Gastroesophageal sphincter (tissue), 4 donors: ENCODE measurements around the gene OR14A16. TPM values are rescaled to one million over a fixed set of nuclear protein-coding genes. Genes with fewer than 3 reads are reported as not detected.

Source experiments
- ATAC-seq: fragments of 150-250 bp; one replicate; pipeline ENCODE4 v1.9.1; 2016; ENCODE audit warnings: mild to moderate bottlenecking, moderate library complexity
- H3K27ac ChIP-seq, 4 donors: fragments of 200-600 bp; sonication (generic) in 3 of 4; 1 replicate in 3 of 4; 2 replicates in 1 of 4; pipeline ENCODE4 v1.5.1; 2016 to 2019
- H3K27me3 ChIP-seq: fragments of 200-600 bp; sonication (generic); one replicate; pipeline ENCODE4 v1.5.1; 2019
- H3K36me3 ChIP-seq, 2 donors: fragments of 200-600 bp; sonication (generic); one replicate each; pipeline ENCODE4 v1.5.1; 2019; ENCODE audit warnings: control low read depth in 1 of 2
- H3K4me1 ChIP-seq, 3 donors: fragments of 200-600 bp; sonication (generic); 1 replicate in 2 of 3; 2 replicates in 1 of 3; pipeline ENCODE4 v1.5.1; 2016 to 2019; ENCODE audit warnings: control low read depth in 2 of 3
- H3K4me3 ChIP-seq, 2 donors: fragments of 200-600 bp; sonication (generic); one replicate each; pipeline ENCODE4 v1.5.1; 2019; ENCODE audit warnings: mild to moderate bottlenecking in 1 of 2, moderate library complexity in 1 of 2
- H3K9me3 ChIP-seq, 3 donors: fragments of 200-600 bp; sonication (generic); one replicate each; pipeline ENCODE4 v1.5.1; 2017 to 2019; ENCODE audit warnings: control low read depth in 2 of 3
- CTCF ChIP-seq, 4 experiments: fragments of 200-600 bp in 2 of 4; fragments of 450-650 bp in 2 of 4; sonication (generic) in 1 of 4; IDR thresholded peaks; one replicate each; pipeline ENCODE4 v1.5.1; 2017 to 2019; ENCODE audit warnings: antibody characterized with exemption in 4 of 4, mild to moderate bottlenecking in 2 of 4, moderate library complexity in 2 of 4
- EP300 ChIP-seq: sonication (generic); formaldehyde crosslinking; IDR thresholded peaks from one replicate; pipeline ENCODE4 v1.6.1; 2017; ENCODE audit warnings: antibody characterized with exemption, mild to moderate bottlenecking
- POLR2A ChIP-seq, 2 donors: fragments of 450-650 bp; IDR thresholded peaks; one replicate each; pipeline ENCODE4 v1.6.1; 2017; ENCODE audit warnings: antibody characterized with exemption in 2 of 2, mild to moderate bottlenecking in 2 of 2, moderate library complexity in 1 of 2
- POLR2AphosphoS5 ChIP-seq: sonication (generic); formaldehyde crosslinking; IDR thresholded peaks from one replicate; pipeline ENCODE4 v1.6.1; 2017; ENCODE audit warnings: antibody characterized with exemption
- WGBS, 2 donors: methylation state at CpG; one replicate each; pipeline ENCODE4 v1.1.5; 2018; ENCODE audit warnings: low coverage in 1 of 2; 5-methylcytosine and 5-hydroxymethylcytosine counted together
- total RNA-seq, 4 donors: library from RNA; depleted of rRNA; stranded (reverse); fragments of >200 nt; gene quantifications; one replicate each; pipeline ENCODE4 v1.1.0, GENCODE V29; 2016

Gene OR14A16
- total RNA-seq, 4 donors from 2014 or later: not detected

DNA sequence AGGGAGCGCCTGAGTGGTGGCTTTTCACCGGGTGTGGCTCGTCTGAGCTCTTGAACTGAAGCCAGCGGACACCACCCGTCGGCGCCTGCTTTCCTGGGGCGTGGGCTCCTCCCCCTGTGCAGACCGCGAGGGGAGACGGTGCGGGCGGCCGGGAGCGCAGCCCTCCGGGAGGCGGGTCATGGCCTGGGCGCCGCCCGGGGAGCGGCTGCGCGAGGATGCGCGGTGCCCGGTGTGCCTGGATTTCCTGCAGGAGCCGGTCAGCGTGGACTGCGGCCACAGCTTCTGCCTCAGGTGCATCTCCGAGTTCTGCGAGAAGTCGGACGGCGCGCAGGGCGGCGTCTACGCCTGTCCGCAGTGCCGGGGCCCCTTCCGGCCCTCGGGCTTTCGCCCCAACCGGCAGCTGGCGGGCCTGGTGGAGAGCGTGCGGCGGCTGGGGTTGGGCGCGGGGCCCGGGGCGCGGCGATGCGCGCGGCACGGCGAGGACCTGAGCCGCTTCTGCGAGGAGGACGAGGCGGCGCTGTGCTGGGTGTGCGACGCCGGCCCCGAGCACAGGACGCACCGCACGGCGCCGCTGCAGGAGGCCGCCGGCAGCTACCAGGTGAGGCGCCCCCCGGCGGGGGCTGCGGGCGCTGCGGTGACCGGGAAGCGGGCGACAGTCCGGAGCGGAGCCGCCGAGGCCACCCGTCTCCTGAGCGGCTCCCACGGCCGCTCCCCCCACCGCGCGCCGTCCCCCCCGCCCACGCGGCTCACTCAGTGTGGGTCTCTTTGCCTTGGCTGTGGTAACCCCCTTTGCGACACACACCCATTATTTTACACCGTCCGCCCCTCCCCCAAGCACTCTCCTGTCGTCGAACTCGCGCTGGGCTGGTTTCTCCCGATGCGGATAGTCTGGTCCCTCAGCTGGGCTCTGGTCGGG, 33.4 kb upstream of the OR14A16 start, which contains the start of gene TRIM58:
Gene TRIM58, plus strand, starts transcription at position 119 of the 916 bp plus-strand sequence. Its CDS starts 60 bp downstream, at position 179.
- peak within 1 kb of the TSS; percentile 0 to 48 for H3K4me3 ChIP-seq
- H3K4me1 ChIP-seq: peaks cover 0 to 12% (median 0%) of the 10 kb centered on the region in 3 donors
- peak; percentile 92 for ATAC-seq
- H3K27me3 ChIP-seq: peaks cover 54% of the 10 kb centered on the region
- WGBS, 2 donors: 5% methylated on average over 8 of the region's 109 CpGs; no CpG with 5 or more reads in 1 of the 2 donors
- peak within 1 kb of the TSS in 1 of 4 donors; percentile 66 for H3K27ac ChIP-seq
- peaks cover 0 to 6% (median 0%) of the 10 kb centered on the region in 3 donors for H3K9me3 ChIP-seq
- TF ChIP-seq POLR2AphosphoS5 (no peak), EP300 (no peak), POLR2A (IDR thresholded peaks at IDR 0.05) (no peak), CTCF (IDR thresholded peaks at IDR 0.05) (no peak)
- no peaks in the 10 kb centered on the region for H3K36me3 ChIP-seq

- no peak for ATAC-seq
- WGBS, 2 donors: 63 to 74% methylated on average over 3 to 4 of the region's 4 CpGs
- TF ChIP-seq POLR2A (IDR thresholded peaks at IDR 0.05) (no peak), POLR2AphosphoS5 (no peak), EP300 (no peak), CTCF (IDR thresholded peaks at IDR 0.05) (no peak)
- Histone ChIP-seq H3K4me1 (peaks cover 0 to 12% (median 0%) of the 10 kb centered on the region in 3 donors), H3K27ac (no peak overlapping the region), H3K4me3 (no peak overlapping the region), H3K27me3 (peaks cover 54% of the 10 kb centered on the region), H3K9me3 (peaks cover 0 to 6% (median 0%) of the 10 kb centered on the region in 3 donors), H3K36me3 (no peaks in the 10 kb centered on the region)
These were observed 32.0 kb upstream of the OR14A16 start for GRCh38 chr1:247855911-247856310.

DNA sequence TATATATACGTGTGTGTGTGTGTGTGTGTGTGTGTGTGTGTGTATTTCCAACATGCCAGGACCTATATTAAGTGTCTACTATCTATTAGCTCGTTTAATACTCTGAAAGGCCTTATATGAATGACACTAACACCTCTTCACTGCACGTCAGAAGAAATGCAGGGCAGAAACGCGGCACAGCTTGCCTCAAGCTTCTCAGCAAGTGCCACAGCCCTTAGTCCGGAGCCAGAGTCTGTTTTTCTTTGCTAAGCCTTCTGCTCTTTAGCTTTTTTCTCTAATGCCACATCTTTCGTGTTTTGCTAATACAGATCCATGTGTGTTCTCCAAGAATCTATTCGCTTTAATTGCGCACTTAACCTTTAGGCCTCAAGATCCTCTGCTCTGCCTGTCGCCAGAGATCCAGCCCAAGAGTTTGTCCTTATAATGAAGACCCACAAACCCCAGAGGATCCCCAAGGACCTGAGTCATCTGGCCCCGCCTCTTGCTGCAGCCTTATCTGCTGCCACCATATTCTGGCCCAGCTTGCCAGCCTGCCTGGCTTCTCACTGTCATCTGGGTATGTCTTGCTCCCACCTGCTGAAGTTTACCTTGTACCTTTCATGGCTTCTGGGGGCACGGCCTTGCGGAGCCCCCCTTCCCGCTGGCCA, 31.1 kb upstream of the OR14A16 start:
- no peak for ATAC-seq
- H3K27me3 ChIP-seq: peaks cover 54% of the 10 kb centered on the region
- peaks cover 0 to 12% (median 0%) of the 10 kb centered on the region in 3 donors for H3K4me1 ChIP-seq
- WGBS, 2 donors: 78 to 79% methylated on average over 11 to 13 of the region's 14 CpGs
- H3K9me3 ChIP-seq: peaks cover 0 to 6% (median 0%) of the 10 kb centered on the region in 3 donors
- TF ChIP-seq EP300: no peak
- TF ChIP-seq POLR2A (IDR thresholded peaks at IDR 0.05): no peak
- TF ChIP-seq POLR2AphosphoS5: no peak
- TF ChIP-seq CTCF (IDR thresholded peaks at IDR 0.05): no peak
- no peaks in the 10 kb centered on the region for H3K36me3 ChIP-seq
- H3K4me3 ChIP-seq: no peak overlapping the region
- H3K27ac ChIP-seq: no peak overlapping the region

- H3K4me1 ChIP-seq: no peaks in the 10 kb centered on the region
- no peak for ATAC-seq
- WGBS, 2 donors: 78 to 92% methylated on average over 1 of the region's 1 CpG
- no peak overlapping the region for H3K27ac ChIP-seq
- TF ChIP-seq CTCF (IDR thresholded peaks at IDR 0.05) (no peak), EP300 (no peak), POLR2AphosphoS5 (no peak), POLR2A (IDR thresholded peaks at IDR 0.05) (no peak)
- no peak overlapping the region for H3K4me3 ChIP-seq
- H3K9me3 ChIP-seq: no peaks in the 10 kb centered on the region
- no peaks in the 10 kb centered on the region for H3K36me3 ChIP-seq
- H3K27me3 ChIP-seq: peaks cover 9% of the 10 kb centered on the region
These were observed 25.7 kb upstream of the OR14A16 start for GRCh38 chr1:247849616-247850015.
